SK-N-SH treated with all-trans-retinoic acid at 6 μM for 48 hours (cell line): ENCODE data around the gene MTFR1L.

Source experiments
- CSDC2 ChIP-seq: fragments of 250-450 bp; sonication (Bioruptor Pico); IDR thresholded peaks from 2 replicates; pipeline ENCODE4 v1.5.0; 2020; ENCODE audit warnings: mild to moderate bottlenecking, moderate library complexity
- TSHZ2 ChIP-seq: fragments of 250-450 bp; sonication (Bioruptor Pico); IDR thresholded peaks from 2 replicates; pipeline ENCODE4 v1.5.0; 2020; ENCODE audit warnings: mild to moderate bottlenecking, moderate library complexity

GRCh38 chr1:25843483-25843882 is 23.7 kb downstream of the MTFR1L start:
- no peak for TF ChIP-seq CSDC2 (CRISPR knock-in tag)
- no peak for TF ChIP-seq TSHZ2 (CRISPR knock-in tag)
